ENCODE measurements around the gene SGF29. TPM values are rescaled to one million over a fixed set of nuclear protein-coding genes. Genes with fewer than 3 reads are reported as not detected.

Gene SGF29
- total and polyA plus RNA-seq, 2 of the 8 experiments (the other 6 are each of a cell fraction or from before 2014, with no cell fraction given), result 3.1 to 22.7 TPM

DNA sequence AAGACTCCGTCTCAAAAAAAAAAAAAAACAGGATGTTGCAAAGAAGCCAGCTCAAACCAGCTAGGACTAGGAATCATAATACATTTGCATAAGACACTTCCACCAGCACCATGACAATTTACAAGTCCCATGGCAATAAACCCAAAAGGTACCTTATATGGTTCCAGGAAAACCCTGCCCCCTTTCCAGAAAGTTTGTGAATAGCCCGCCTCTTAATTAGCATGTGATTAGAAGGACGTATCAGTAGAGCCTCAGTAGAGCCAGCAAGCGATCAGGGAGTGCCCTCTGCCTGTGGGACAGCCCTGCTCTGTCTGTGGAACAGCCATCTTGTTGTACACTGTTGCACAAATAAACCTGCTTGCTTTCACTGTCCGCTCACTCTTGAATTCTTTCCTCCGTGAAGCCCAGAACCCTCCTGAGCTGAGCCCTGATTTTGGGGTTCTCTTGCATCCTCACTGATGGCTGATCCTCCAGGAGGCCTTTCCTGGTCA, 29.0 kb upstream of the SGF29 start (continued):
- TF ChIP-seq CHD7 (IDR thresholded peaks at IDR 0.05; ENCODE audit: insufficient replicate concordance, low read length) (no peak), GABPA (IDR thresholded peaks at IDR 0.05; ENCODE audit: borderline replicate concordance, insufficient read depth, low read length) (no peak), FOSL1 (IDR thresholded peaks at IDR 0.05; ENCODE audit: insufficient read depth, low read depth, low read length) (no peak), NRF1 (IDR thresholded peaks at IDR 0.05; ENCODE audit: low read depth, low read length) (no peak), SRF (IDR thresholded peaks at IDR 0.05; ENCODE audit: low read depth, low read length) (no peak), CBX8 (IDR thresholded peaks at IDR 0.05; ENCODE audit: borderline replicate concordance, low read depth, low read length) (no peak), SP2 (IDR thresholded peaks at IDR 0.05; ENCODE audit: low read length) (no peak)

Measured in H1 (cell line).